Stimulated activated CD4-positive, alpha-beta T cell treated with anti-CD3 and anti-CD28 coated beads, Interleukin-4, amount 100 ng/mL, for 48 hours (primary cell): ENCODE measurements around the gene TGFBR3.

Source experiments
- DNase-seq, 2 donors: peaks; one replicate each; pipeline ENCODE4 v3.0.0-alpha.2; 2020; ENCODE audit warnings: low read depth in 2 of 2

Gene TGFBR3

DNA sequence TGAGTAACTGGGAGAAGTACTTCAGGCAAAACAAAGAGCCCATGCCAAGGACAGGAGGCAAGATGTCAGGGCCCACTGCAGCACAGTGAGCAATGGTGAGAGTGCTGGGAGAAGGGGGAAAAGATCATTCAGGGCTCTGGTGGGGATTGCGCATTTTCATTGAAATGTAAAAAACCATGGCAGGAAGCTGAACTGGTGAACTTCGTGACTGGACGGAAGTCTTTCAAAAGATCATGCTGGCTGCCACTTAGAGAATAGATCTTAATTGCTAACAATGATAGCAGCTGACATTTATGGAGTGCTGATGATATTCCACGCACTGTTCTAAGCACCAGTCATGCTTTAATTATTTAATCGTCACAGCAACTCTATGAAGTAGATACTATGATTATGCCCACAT is 107.0 kb downstream of the TGFBR3 start:
- no peak for DNase-seq

DNA sequence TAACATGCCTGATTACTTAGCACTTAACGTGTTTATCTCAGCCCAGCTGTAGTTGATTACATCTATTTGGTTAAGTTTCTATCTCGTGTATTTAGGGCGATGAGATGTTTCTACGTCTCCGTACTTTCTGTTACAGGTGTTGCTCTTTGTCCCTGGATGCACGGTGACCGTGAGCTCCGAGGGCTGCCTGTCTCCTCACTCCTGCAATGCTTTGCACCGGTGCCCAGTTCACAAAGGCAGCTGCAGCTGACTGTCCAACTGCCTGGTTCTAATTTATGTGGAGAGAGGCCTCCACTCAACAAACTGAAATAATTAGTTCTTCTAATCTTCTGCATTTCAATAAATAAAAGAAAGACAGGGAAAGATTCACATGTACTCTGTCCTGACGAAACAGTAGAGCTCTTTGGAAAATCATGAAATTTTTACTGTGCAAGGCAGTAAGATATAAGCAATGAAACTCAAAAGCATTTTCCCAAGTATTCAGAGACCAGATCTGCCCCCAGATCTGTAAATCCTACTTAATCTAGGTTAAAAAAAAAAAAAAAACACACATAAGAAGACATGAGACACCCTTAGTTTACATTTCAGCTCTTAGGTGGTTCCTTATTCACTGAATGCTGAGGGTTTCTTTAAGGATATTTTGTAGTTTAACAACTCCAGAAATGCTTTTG is 108.2 kb downstream of the TGFBR3 start:
- no peak for DNase-seq

DNA sequence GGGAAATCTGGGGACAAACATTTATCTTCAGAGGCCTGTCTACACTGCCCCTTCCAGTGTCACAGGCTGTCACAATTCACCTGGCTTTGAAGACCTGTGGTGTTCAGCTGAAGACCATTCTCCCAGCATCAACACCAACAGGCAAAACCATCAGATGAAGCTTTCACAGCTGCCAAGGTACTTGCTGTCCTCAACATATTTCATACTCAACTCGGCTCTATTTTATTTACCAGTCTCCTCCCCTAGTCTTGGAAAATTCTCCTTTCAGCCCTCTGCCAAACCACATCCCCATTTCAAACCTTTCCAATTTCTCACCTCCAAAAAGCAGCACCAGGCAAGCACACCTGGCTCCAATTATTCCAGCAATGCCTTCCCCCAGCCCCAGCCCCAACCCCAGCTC is 108.8 kb downstream of the TGFBR3 start:
- DNase-seq, result no peak

DNA sequence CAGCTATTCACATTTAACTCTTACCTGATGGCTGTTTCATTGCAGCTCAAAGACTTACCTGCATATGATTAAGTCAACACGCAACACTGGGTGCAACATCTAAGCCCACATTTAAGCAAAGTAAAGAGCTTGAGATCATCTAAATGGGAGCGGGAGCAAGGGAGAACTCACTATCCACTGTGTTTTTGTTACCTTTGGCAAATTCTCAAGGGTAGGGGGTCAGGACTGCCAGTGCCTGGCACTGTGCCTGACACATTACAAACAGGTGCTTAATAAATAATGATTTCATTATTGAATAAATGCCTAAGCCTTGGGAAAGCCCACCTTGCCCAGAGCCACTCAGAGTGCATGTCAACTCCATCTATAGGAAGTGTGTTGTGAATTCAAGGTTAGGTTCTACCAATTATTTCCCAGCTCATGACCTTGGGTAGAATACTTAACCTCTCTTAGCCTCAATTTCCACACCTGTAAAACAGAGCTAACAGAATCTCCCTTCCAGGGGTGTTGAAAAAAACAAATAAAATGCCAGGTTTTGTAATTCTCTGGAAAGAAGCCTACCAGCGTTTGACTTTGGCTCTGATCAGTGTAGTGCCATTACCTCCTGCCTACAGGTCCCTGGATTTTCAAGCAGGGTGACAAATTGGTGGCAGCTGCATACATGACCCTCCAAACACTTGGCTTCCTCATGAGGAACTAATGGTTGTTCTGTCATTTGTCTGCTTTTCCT is 109.7 kb downstream of the TGFBR3 start:
- DNase-seq, result no peak

DNA sequence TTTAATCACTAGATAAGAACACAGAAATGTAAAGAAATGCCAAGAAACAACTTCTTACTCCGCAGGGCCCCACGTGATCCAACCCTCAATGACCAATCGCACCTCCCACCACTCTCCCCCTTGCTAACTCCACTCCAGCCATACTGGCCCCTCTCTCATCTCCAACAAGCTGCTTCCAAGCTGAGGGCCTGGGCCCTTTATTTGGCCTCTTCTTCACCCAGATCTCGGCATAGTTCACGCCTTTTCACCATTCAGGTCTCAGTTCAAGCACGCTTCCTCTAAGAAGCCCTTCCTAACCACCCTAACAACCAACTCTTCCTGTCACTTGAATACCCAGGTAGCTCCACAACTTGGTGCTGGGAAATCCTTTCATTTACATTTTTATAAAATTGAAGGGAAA is 110.7 kb downstream of the TGFBR3 start:
- DNase-seq, result no peak

GRCh38 chr1:91774520-91775203 is 111.3 kb downstream of the TGFBR3 start:
- no peak for DNase-seq

DNA sequence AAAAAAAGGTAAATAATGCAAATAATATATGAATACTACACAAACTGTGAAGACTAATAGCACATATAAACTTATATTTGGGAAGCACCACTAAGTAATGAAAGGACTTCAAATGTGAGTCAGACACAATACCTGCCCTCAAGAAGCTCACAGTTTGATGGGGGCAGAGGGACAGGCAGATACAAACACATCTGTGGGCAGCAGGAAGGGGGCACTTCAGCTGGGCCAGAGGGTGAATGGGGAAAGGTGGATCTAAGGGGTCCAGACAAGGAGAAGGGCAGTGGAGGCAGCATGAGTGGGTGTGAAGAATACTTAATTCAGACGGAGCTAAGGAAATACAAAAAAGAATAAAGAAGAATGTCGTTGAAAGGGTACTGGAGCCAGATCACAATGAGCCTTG is 114.2 kb downstream of the TGFBR3 start:
- DNase-seq, result no peak

GRCh38 chr1:91770667-91771268 is 115.2 kb downstream of the TGFBR3 start:
- no peak for DNase-seq

- no peak for DNase-seq
Measured at GRCh38 chr1:91769742-91770141, 116.2 kb downstream of the TGFBR3 start.

DNA sequence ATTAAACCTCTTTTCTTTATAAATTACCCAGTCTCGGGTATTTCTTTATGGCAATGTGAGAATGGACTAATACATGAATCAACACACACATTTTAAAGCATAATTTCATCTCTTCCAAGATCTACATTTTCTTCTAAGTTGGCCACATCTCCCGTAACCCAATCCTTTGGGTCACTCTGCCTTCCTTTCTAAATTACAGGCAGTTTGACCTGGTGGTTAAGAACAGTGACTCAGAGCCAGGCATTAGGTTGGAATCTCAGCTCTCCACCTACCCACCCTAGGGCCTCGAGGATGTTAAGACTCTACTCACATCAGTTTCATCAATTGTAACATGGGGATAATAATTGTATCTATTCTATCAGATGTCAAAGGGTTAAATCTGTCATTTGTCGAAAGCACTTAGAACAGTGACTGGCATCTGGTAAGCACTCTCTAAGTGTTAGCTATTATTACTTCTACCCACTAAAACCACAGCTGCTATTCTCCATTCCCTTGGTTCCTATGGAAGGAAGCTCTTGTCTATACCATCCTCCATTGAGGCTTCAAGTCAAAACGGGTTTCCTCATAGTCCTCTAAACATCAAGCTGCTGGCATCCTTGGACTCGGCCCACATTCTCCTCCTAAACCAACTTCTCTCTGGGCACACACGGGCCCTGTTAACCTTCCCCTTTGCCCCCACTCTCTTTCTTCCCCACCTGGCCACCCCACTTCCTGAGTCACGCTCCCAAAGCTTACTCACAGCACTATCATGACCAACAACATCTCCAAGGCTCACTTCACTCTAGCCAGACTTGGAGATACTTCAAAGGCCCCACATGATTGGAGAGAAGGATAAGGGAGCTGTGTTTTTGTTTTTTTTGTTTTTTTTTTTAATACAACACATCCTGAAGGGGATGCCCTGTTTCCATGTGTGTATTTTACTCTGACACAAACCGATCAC is 116.9 kb downstream of the TGFBR3 start:
- no peak for DNase-seq

DNA sequence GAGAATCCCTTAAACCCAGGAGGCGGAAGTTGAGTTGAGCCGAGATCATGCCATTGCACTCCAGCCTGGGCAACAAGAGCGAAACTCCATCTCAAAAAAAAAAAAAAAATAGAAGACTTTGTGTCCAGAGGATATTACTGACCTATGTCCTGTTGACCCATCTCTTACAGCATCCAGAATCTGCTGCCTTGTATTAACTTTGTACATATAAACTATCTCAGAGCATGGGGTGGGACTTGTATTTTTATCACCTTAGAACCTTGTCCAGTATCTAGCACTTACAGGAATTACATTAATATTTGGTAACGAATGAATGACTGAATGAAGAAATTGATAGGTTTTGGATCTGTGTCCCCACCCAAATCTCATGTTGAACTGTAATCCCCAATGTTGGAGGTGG is 117.8 kb downstream of the TGFBR3 start:
- DNase-seq, result no peak

DNA sequence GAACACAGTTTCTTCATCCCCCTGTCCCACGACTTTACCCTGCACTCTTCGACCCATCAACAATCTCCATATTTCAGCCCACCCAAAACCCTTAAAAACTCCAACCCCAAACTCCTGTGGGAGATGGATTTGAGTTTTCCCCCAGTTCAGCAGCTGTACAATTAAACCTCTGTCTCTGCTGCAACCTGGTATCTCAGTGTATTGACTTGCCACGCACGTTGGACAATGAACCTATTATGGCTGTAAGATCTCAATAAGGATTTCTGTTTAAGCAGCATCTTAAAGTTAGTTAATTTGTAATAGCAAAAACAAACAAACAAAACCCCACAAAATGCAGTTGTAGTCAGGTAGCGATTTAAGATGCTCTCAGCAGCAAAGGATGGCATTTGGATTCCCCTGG is 119.1 kb downstream of the TGFBR3 start:
- no peak for DNase-seq

DNA sequence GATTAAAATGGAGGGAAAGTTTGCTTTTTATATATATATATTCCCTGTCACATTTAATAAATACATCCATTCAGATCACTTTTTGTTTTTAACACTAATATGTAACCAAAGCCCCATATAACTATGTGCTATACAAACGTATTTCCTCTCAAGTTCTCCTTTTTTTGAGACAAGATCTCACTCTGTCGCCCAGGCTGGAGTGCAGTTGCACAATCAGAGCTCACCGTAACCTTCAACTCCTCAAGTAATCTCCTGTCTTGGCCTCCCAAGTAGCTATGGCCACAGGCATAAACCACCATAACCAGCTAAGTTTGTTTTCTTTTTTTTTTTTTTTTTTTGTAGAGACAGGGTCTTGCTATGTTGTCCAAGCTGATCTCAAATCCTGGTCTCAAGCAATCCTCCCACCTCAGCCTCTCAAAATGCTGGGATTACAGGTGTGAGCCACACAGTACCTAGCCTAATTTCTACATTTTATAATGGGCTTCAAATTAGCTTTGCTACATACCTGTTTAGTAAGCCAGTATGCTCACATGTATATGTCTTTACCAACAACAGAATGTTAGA is 120.0 kb downstream of the TGFBR3 start:
- no peak for DNase-seq

DNA sequence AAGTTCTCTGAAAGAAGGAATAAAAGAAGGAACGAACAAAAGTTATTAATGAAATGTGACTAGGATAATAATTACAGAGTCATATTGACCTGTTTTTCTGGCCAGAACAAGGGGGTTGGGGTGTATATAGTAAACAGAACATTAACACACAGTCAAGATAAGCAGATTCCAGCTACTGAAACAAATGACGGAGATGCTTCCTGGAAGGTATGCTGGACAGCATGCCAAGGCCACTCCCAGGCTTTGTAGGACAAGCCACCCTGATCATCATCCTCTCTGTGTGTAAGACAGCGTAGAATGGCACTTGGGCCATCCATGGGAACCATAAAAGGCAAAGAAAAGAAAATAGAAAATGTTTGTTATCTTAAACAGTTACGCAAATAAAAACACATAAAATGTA is 120.7 kb downstream of the TGFBR3 start:
- no peak for DNase-seq

DNA sequence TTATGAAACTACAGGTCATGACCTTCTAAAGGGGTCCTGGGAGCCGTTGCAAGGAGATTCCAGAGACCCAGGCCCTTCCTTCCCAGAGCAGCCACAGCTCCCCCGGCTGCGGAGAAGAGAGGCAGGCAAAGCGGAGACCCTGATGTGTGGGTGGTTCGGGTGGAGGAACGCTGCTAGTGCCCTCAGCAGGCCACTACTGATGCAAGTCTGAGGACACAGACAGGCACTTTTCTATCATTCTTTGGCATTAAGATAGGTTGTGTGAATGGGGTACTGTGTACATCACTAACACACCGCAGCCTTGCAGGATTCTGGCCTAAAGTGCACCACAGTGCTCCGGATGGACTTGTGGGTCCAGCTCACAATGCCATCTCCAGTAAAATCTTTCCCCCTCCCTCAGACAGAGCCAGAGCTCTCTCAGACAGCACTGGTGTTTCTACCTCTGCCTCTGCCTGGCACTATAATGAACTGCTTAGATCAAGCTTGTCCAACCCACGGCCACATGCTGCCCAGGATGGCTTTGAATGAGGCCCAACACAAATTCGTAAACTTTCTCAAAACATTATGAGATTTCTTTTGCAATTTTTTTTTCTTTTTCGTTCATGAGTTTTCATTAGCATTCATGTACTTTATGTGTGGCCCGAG is 121.4 kb downstream of the TGFBR3 start:
- DNase-seq, result no peak

DNA sequence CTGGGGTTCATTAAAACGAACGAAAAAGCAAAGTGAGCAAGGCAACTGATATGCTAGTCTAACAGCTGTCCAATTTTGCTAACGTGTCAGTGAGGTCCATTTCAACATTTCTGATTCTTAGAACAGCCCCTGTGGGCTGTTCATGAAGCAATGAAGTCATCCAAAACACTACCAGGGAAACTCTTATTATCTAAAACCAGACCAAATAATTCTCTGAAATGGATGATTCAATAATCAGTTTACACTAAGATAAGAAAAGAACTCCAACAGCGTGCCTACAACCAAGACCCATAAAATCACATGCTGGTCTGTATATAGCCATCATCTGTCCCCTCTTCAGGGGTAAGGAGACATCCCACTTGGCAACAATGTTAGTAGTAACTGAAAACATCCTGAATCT is 122.7 kb downstream of the TGFBR3 start:
- DNase-seq, result no peak

DNA sequence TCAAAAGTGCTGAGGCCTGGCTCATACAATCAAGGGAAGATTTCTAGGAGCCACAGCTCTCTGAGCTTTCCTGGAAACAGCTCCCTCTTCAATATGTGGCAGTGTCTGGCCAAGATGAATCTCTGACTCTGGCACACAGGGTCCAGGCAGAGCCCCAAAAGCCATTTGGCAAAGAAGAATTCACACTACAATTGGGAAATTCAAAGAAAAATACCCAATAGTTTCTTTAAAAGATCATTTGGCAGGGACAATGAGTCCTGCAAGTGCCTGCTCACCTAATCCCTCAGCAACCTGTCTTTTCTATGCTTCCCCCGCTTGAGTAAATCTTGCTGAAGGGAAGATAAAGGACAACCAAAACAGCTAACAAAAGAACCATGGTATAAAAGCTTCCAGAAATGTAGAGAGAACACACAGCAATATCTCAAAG is 124.6 kb downstream of the TGFBR3 start:
- DNase-seq, result no peak

- no peak for DNase-seq
Measured at GRCh38 chr1:91760512-91760911, 125.4 kb downstream of the TGFBR3 start.

DNA sequence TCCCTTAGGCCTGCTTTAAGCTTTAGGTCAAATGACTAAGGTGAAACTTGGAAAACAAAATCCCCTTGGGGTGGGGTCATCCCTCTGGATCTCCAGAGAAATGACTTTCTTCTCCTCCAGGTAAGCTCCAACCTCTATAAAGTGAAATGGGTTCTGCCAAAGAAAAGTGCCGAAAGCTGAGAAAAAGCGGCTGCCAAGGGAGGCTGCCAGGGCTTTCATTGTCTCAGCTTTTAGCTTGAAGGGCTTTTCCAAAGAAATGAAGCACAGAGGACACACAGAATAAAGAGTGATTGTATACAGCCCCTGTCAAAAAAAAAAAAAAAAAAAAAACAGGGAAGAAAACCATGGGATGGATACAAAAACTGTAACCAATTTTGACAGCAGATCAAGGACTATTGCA is 126.9 kb downstream of the TGFBR3 start:
- no peak for DNase-seq

GRCh38 chr1:91757763-91758460 is 128.0 kb downstream of the TGFBR3 start:
- no peak for DNase-seq
